SK-N-MC (cell line): Measurements from ENCODE around the gene ARHGEF26.

Experiments used
- EZH2 ChIP-seq: fragments of 200-600 bp; sonication (generic); IDR thresholded peaks from one replicate; pipeline ENCODE4 v1.6.1; 2017; ENCODE audit warnings: antibody characterized with exemption
- POLR2AphosphoS5 ChIP-seq: IDR thresholded peaks from 2 replicates; pipeline ENCODE4 v1.6.1; 2012; ENCODE audit warnings: mild to moderate bottlenecking, low read depth, low read length, borderline replicate concordance

GRCh38 chr3:154194877-154195276, 73.7 kb downstream of the ARHGEF26 start:
- TF ChIP-seq POLR2AphosphoS5 (no peak), EZH2 (no peak)
